G401 (cell line): ENCODE measurements around the gene ISYNA1. TPM values are rescaled to one million over a fixed set of nuclear protein-coding genes. Genes with fewer than 3 reads are reported as not detected.
A peak's percentile ranks its signal among the peaks of the same experiment; 100 is the strongest.

Experiments
- DNase-seq: peaks from one replicate; pipeline ENCODE4 v3.0.0-alpha.2; 2015; ENCODE audit warnings: low spot score
- in situ Hi-C: cut with HindIII; loops from 2 replicates; pipeline ENCODE4 v1.10.0; 2016; ENCODE audit warnings: low sequenced_read_pairs, mixed read lengths
- total RNA-seq: library from RNA; depleted of rRNA; stranded (reverse); fragments of >200 nt; shearing (Covaris generic); gene quantifications from 2 replicates; pipeline ENCODE4 v1.2.3, GENCODE V29; 2014

The ISYNA1 gene
- total RNA-seq, 1 experiment from 2014 or later, result 359 TPM

DNA sequence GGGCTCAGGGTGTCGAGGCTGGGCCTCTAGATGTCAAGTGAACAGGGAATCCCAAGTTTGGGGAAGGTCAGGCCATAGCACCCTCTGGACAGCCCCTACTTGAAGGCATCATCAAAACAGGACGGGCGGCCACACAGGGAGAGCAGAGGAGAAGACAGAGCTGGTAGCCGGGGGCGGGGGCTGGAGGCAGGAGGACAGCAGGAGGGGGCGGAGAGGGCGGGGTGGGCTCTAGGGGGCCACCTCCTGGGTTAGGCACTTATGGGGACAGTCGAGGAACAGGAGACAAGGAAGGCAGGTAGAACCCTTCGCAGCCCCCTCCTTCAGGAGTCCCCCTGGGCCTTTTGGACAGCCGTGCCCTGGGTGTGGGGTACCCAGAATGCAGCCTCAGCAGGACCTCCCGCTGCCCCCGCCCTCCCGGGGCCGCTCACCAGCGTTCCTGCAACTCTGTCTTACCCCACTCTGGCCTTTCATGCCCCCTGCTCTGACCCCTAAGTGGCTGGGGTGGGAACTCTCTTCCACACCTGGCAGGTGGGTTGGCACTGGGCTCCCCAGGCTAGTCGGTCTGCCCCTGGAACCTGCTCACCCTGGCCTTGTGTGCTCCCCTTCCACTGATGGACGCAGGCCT, 12.9 kb downstream of the ISYNA1 start:
- in situ Hi-C loops, result no loop called here
- DNase-seq, result no peak

DNA sequence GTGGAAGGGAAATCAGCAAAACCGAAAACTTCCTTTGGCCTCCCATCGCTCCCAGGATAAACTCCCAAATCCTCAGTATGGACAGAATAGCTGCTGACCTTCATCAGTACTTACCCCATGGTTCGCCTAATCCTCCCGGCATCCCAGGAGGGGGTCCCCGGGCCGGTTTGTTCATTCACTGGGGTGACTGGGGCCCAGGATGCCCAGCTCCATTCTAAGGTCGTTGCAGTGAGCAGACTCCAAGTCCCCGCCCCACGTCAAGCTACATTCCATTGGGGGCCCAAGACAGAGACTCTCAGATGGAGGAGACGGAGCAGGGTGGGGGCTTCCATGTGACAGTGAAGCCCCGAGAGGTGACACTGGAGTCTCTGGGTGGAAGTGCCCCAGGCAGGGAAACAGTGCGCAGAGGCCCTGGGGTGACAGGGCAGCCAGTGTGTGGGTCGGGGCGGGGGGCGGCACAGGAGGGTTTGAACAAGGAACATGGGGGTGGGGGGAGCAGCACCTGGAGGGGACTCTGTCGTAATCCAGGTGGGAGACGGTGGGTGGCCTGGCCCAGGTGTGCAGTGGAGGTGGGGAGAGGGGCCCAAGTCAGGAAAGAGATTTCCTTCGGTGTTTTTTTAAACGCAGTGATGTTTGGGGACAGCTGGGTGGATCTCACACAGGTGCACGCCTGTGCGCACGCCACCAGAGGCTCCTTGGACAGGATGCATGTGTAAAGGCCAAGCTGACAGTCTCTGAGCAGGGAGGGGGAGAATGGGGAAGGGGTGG, 13.6 kb downstream of the ISYNA1 start:
- in situ Hi-C loops, result no loop called here
- no peak for DNase-seq

DNA sequence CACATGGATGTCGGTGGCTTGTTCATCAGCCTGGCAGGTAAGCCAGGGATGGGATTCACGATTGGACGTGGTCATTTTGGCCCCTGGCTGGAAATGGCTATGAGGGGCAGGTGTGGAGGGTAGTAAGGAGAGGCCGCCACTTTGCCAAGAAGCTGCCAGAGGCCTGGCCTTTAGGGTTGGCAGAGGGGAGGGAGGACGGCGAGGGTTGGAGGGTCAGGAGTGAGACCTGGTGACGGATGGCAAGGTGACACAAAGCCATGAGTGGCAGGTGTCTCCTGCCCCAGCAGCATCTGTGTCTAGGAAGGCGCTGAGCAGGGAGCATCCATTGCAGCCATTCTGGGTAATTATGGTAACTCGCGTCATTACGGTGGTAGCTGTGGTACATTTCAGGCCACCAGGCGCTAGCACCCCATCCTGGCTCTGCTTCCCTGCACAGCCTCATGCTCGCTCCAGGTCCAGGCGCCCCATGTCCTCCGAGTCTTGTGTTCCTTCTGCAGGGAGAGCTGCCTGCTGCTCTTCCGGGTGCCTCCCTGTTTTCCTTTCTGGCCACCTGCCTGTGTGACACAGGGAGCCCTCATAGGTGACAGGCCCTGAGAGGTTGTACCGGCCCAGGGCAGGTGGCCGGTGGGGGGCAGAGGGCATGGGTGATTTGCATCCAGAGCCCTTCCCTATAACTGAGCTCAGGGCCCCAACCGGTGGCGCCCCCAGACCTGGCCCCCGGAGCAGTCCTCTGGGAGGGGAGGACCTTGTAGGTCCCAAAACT, 14.5 kb downstream of the ISYNA1 start:
- no peak for DNase-seq
- in situ Hi-C loops, result no loop called here

DNA sequence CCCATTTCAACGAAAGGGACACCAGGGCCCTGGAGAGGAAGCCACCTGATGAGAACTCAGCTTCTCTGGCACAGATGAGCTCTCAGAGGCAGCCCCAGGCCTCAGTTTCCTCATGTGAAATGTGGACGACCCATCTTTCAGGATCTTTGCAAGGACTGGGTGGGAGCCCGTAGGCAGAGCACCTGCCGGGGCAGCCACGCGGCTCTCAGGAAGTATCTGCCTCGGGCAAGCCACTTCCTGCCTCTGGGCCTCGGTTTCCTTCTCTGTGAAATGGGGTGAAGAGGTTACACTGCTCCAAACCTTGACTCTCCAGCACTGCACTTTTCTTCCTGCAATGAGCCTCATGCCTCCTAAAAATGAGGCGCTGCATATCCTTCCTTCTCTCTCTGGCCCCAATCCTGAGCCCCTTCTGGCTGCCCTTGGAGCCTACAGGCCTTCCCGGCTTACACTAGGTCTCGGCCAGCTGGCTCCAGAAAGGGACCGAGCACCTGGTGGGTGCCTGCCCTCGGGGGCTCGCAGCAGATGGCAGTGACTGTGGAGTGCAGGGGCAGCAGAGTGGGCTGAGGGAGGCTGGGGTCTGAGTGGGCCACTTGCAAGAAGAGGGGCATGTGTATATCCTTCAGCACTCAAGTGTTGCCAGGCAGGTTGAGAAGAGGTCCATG, 15.3 kb downstream of the ISYNA1 start:
- in situ Hi-C loops, result no loop called here

DNA sequence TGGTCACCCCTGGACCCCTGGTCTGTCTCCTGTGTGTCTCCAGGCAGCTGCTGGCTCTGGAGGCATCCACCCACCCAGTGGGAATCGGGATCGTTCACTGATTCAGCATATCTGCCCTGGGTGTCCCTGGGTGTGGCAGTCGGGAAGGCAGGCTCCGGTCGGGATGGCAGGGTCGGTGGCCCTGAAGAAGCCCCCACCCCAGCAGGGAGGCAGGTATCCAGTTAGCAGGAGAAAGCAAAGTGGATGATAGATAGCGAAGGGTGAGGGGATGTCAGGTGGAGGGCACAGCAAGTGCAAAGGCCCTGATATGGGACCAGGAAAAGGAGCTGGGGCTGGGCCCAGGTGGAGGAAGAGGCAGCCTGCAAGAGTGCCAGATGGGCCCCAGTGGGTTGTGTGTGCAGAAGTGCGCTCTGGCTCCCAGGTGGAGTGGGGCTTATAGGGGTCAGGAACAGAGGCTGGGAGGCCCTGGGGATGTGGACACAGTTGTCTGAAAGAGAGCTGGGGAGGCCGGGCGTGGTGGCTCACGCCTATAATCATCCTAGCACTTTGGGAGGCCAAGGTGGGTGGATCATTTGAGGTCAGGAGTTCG, 16.5 kb downstream of the ISYNA1 start:
- no peak for DNase-seq
- in situ Hi-C loops, result no loop called here

More for the DNA sequence above, 15.3 kb downstream of the ISYNA1 start:
- no peak for DNase-seq

DNA sequence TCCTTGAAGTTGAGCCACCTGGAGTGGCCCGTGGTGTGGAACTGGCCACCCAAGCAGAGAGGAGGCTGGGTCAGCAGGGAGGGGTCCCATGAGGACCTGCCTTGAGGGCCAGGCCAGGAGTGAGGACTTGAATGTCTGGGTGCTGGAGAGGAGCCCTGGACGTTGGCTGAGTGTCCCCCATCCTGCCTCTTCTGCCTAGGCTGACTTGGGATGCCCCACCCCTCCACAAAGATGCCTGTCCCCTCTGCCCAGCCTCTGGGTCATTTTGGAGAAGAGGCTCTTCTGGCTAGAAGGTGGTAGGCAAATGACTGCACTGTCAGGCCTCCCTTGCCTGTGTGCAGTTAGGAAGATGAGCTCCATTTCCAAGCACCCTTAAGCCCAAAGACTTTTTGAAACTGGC, 17.0 kb downstream of the ISYNA1 start:
- no peak for DNase-seq
- in situ Hi-C loops, result no loop called here

DNA sequence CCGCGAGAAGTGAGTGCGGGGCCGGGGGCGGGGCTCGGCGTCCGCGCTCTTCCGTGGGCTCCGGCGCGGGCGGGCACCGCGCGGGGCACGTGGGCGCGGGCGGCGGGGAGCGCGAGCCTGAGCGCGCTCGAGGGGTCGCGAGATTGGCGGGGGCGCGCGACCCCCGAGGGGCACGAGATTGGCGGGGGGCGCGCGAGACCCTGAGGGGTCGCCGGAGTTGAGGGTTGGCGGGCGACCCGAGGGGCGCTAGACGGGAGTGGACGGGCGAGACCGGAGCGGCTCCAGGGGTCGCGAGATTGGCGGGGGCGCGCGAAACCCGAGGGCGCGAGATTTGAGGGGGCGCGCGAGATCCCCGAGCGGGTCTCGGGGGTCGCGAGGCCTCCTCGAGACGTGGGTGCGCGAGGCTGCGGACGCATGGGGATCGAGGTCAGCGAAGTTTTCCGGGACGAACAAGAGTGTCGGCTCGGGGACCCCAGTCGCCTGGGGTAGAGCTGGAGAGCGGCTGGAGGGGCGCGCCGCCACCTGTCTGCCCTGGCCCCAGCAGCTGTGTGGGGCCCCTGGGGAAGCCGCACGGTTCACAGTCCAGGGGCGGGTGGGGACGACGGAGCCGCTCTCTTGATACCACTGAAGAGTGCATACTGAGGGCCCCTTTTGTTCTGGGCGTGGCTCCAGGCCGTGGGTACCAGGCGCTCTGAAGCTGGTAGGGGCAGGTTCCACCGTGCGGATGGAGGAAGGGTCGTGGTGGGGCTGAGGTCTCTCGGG, 18.1 kb downstream of the ISYNA1 start:
- no peak for DNase-seq
- in situ Hi-C loops, result no loop called here

DNA sequence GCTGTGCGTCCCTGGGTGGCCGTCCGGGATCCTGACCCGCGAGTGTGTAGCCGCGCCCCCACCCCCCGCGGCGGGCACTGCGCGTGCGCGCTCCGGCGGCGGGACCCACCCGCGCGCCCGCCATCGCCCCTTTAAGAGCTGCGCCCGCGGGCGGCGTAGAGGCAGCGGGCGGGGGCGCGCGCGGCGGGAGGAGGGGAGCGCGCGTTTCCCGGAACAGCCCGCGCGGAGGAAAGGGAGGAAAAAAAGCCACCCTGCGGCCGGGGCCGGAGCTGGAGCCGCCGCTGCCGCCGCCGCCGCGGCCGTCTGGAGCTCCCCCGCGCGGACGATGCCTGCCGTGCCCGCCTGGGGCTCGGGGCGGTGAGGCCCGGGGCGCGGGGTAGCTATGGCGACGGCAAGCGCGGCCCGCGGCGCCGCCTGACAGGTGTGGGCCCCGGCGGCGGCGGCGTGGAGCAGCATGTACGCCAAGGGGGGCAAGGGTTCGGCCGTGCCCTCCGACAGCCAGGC, 18.7 kb downstream of the ISYNA1 start, which contains the start of gene SSBP4:
Gene SSBP4, plus strand, starts transcription at position 204 of the 504 bp plus-strand sequence. Its CDS starts 251 bp downstream, at position 455.
- in situ Hi-C loops, result no loop called here
- DNase-seq, result peak; percentile 71

DNA sequence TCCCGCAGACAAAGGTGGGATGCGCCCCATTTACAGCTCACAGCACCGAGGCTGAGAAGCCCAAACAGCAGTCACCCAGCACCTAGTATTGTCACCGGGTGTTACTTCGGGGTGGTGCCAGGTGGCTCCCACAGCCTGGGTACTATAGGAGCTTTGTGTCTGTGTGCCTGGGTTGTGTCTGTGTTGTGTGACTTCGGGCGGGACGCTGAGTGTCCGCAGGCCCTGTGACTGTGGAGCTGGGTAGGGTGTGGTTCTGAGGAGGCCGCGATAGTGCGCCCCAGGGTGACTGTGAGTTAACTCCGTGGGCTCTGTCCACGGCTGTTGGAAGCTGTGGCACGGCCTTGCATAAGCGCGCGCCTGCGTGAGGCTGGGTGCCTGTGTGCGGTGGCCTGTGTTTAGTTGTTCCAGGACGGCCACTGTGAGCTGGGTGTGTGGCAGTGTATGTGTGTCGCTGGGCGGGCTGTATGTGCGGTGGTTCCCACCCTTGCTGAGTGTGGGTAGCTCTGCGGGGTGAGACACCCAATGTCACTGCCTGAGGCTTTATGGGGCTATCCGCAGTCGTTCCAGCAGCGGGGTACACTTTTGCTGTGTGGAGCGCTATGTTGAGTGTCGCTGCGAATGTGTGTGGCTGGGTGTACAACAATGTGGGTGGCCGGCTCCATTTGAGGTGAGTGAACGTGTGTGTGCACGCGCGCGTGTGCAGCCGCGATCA, 19.3 kb downstream of the ISYNA1 start:
- no peak for DNase-seq
- in situ Hi-C loops, result no loop called here

DNA sequence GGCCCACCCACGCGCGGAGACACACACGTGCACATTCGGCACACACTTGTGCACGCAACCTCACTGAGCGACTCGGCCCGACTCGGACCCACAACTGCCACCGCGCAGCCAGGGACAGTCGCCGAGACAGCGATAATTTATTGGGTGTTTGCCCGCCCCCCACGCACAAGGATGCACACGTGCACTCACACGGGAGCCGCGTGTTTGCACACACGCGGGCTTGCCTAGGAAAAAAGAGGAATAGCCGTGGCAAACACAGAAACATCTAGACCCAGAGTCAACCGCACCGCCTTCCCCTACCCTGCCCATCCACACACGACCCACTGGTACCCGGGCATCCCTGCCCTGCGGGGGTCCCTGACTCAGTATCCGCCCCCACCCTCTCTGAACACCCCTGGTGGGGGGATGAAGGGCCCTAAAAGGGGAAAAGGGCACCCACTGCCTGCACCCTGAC, 19.9 kb downstream of the ISYNA1 start:
- in situ Hi-C loops, result no loop called here
- no peak for DNase-seq

DNA sequence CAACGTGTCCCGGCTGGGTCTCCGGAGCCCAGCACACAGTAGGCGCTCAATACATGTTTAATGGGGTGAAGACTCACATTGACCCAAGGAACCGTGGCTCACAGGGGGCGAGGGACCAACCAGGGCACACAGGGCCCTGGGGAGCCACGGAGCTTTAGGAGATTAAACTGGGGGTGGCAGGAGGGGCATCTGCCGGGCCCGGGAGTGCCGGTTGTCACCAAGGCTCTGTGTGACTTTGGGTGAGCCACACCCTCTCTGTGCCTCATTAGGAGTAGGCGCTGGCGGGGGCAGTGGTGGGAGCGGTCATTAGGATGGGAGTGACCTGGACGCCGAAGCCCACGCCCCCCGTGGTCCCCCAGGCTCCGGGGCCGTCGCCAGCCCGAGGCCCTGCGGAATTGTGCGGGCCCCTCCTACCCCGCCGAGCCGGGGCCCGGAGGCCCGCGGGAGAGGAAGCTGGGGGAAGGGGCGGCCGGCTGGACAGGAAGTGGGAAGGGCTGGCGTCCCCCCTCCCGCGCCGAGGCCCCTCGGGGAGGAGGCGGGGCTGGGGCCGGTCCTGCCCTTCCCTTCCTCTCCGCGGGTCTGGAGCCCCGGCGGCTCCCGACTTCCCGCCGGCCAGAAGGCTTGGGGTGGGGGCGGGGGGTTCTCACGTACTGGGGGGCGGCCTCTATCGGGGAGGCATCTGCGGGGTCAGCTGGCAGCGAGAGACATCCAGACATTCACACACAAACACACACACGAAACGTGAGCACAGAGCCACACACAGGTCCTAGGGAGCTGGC, 20.5 kb downstream of the ISYNA1 start:
- peak; percentile 50 for DNase-seq
- in situ Hi-C loops, result no loop called here

DNA sequence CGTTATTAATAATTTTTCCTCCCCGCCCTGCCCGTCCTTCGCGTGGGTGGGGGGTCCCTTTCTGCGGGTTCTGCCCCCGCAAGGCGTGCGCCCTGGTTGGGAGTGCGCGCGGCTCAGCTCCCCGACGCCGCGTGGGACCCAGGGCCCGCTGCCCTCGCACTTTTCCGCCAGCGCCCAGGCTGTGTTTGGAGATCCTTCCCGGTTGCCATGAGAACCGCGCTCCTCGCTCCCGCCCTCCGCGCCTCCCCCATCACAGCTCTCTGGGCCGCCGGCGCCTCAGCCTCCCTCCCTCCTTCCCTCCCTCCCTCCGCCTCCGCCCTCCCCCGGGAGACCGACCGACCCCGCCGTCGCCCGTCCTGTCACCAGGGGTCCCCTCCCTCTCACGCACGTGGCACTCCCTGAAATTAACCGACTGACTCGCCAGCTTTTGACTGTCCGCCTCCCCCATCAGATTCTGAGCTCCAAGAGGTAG, 21.1 kb downstream of the ISYNA1 start:
- in situ Hi-C loops, result no loop called here
- peak; percentile 82 for DNase-seq

DNA sequence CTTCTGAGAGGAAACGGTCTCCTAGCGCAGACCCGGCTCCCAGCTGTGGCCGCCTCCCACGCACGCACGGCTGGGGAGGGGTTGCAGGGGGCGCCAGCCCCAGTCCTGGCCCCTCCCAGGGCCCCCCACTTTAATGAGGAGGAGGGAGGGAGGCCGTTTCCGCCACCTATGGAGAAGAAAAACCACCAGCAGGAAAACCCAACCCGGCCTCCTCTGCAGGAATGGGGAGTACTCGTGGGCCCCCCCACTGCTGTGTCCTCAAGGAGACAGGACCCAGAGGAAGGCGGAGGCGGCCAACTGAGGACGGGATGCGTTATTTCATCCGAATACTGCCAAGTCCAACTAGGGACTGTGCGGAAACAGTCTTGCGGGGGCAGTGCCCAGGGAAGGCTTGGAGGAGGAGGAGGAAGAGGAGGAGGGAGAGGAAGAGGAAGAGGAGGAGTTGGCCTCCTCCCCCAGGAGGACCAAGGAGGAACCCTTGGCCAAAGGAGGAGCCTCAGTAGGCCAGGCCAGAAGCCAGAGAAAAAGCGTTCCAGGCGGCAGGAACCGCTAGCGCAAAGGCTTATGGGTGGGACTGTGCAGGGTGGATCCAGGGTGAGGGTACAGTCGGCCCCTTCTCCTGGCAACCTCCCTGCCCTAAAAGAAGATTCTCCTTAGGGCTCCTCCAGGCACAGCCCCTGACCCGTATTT, 22.6 kb downstream of the ISYNA1 start:
- DNase-seq, result no peak
- in situ Hi-C loops, result no loop called here

DNA sequence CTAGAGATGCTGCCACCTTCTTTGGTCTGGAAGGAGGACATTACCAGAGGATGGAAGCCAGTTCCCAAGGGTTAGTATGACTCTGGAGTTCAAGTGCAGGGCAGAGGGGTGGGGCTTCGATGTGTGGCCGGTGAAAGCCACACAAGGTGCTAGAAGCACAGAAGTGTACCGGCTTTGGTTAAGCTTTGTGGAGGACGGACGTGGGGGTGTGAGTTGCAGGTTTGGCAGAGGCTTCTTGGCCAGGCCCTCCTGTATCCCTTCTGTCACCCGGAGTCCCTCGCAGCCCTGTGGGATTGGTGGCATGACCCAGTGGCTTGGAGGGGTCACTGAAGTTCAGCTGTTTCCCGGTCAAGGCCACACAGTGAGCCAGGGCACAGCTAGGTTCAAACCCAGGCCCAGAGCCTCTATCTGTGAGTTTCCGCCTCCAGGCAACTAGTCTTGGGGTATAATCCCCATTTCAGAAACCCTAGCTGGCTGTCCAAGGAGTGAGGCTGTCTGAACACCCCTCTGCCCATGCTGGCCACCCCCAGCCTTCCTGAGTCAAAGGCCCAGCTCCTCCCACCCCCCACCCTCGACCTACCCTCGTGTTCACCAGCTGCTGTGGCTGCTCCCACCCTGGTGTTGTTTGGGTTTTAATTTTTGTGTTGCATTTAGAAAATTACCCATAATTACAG, 23.3 kb downstream of the ISYNA1 start:
- DNase-seq, result no peak
- in situ Hi-C loops, result no loop called here

DNA sequence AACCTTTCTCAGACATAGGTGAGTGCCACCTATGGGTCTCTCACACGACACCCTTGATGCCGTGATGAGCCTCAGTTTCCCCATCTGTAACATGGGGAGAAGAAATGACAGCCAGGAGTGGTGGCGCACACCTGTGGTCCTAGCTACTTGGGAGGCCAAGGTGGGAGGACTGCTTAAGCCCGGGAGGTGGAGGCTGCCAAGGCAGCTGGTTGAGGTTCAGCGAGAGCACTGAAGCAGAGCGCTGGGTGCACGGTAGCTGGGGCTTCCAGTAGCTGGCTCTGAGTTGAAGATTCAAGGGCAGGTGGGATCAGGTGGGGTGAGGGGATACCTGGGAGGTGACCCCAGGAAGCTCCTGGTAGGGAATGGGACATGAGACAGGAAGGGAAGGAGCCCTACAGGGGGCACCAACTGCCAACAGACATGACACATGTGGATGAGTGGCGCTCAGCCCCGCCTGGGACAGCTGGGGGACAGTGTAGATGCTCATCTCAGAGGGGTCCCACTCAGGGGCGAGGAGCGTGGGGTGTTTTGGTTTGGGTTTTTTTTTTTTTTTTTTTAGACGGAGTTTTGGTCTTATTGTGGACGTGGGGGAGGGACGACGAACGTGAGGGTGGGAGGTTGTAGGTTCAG, 25.2 kb downstream of the ISYNA1 start:
- in situ Hi-C loops, result no loop called here
- DNase-seq, result no peak
